HEK293 (cell line): ENCODE results near the gene CELF1.

Experiments
- CTCF ChIA-PET: fragments of 350-600 bp; formaldehyde crosslinking; extraction: SDS; loops from one replicate; lab custom pipeline; 2021; ENCODE audit warnings: antibody characterized with exemption; lab: Yijun Ruan, JAX
- POLR2A ChIA-PET: fragments of 300-600 bp; formaldehyde crosslinking; extraction: SDS; loops from one replicate; lab custom pipeline; 2020; ENCODE audit warnings: antibody characterized with exemption, inconsistent platforms; lab: Yijun Ruan, JAX
- H3K27ac ChIP-seq: fragments of 200-500 bp; sonication (Bioruptor generic); 2 replicates; pipeline ENCODE4 v1.5.1; 2014; ENCODE audit warnings: low read depth, low read length, control low read depth, inconsistent platforms; ENCODE audit errors: extremely low read depth
- H3K36me3 ChIP-seq, 2 experiments: fragments of 200-500 bp in 1 of 2; sonication (Bioruptor generic) in 1 of 2; 1 replicate in 1 of 2; 2 replicates in 1 of 2; pipeline ENCODE4 v1.5.1; 2014 to 2017; ENCODE audit warnings: inconsistent platforms in 2 of 2, low read length in 2 of 2; ENCODE audit not compliant: control insufficient read depth in 2 of 2, insufficient read depth in 1 of 2
- H3K4me1 ChIP-seq: fragments of 200-500 bp; sonication (Bioruptor generic); 2 replicates; pipeline ENCODE4 v1.5.1; 2014; ENCODE audit warnings: mild to moderate bottlenecking, low read length, inconsistent platforms; ENCODE audit not compliant: control insufficient read depth, insufficient read depth
- H3K4me3 ChIP-seq: 2 replicates; pipeline ENCODE4 v1.5.1; 2011; ENCODE audit warnings: low read depth, mild to moderate bottlenecking, control low read depth, low read length, moderate library complexity
- H3K9me3 ChIP-seq: fragments of 200-500 bp; sonication (Bioruptor generic); 2 replicates; pipeline ENCODE4 v1.5.1; 2014; ENCODE audit warnings: low read depth, low read length, inconsistent platforms; ENCODE audit not compliant: control insufficient read depth, insufficient read depth
- GFI1B ChIP-seq: fragments of 450-650 bp; formaldehyde crosslinking; IDR thresholded peaks from 2 replicates; pipeline ENCODE4 v1.5.1; 2016; ENCODE audit warnings: missing biosample characterization, missing genetic modification characterization
- IKZF3 ChIP-seq: fragments of 450-650 bp; IDR thresholded peaks from 2 replicates; pipeline ENCODE4 v1.5.0; 2018; ENCODE audit warnings: missing biosample characterization, mild to moderate bottlenecking, missing genetic modification characterization, moderate library complexity
- KLF10 ChIP-seq: fragments of 450-650 bp; IDR thresholded peaks from 2 replicates; pipeline ENCODE4 v1.5.1; 2018; ENCODE audit warnings: missing biosample characterization, mild to moderate bottlenecking, missing genetic modification characterization
- MYNN ChIP-seq: fragments of 450-650 bp; formaldehyde crosslinking; IDR thresholded peaks from 2 replicates; pipeline ENCODE4 v1.5.1; 2016; ENCODE audit warnings: missing biosample characterization, missing genetic modification characterization, borderline replicate concordance
- PRDM1 ChIP-seq: fragments of 450-650 bp; formaldehyde crosslinking; IDR thresholded peaks from 2 replicates; pipeline ENCODE4; 2016; ENCODE audit warnings: missing biosample characterization, missing genetic modification characterization
- REPIN1 ChIP-seq: fragments of 450-650 bp; formaldehyde crosslinking; IDR thresholded peaks from 2 replicates; pipeline ENCODE4 v1.5.1; 2017; ENCODE audit warnings: missing biosample characterization, missing genetic modification characterization, low read depth
- SCRT2 ChIP-seq: fragments of 450-650 bp; formaldehyde crosslinking; IDR thresholded peaks from 2 replicates; pipeline ENCODE4 v1.5.1; 2016; ENCODE audit warnings: missing biosample characterization, missing genetic modification characterization
- SETDB1 ChIP-seq: IDR thresholded peaks from one replicate; pipeline ENCODE4 v1.6.1; 2017; ENCODE audit warnings: mild to moderate bottlenecking, low read length, moderate library complexity, mixed read lengths; ENCODE audit not compliant: insufficient read length
- SP2 ChIP-seq: fragments of 450-650 bp; formaldehyde crosslinking; IDR thresholded peaks from 2 replicates; pipeline ENCODE4 v1.5.1; 2016; ENCODE audit warnings: missing biosample characterization, missing genetic modification characterization
- ZBTB1 ChIP-seq: fragments of 450-650 bp; formaldehyde crosslinking; IDR thresholded peaks from 2 replicates; pipeline ENCODE4 v1.5.1; 2016; ENCODE audit warnings: missing biosample characterization, missing genetic modification characterization
- ZBTB17 ChIP-seq: fragments of 450-650 bp; formaldehyde crosslinking; IDR thresholded peaks from 2 replicates; pipeline ENCODE4 v1.5.1; 2016; ENCODE audit warnings: missing biosample characterization, missing genetic modification characterization
- ZBTB8A ChIP-seq: fragments of 450-650 bp; formaldehyde crosslinking; IDR thresholded peaks from 2 replicates; pipeline ENCODE4 v1.5.1; 2016; ENCODE audit warnings: missing biosample characterization, missing genetic modification characterization
- ZNF121 ChIP-seq: fragments of 450-650 bp; formaldehyde crosslinking; IDR thresholded peaks from 2 replicates; pipeline ENCODE4 v1.5.1; 2016; ENCODE audit warnings: missing biosample characterization, missing genetic modification characterization
- ZNF311 ChIP-seq: fragments of 450-650 bp; formaldehyde crosslinking; IDR thresholded peaks from 2 replicates; pipeline ENCODE4 v1.5.1; 2017; ENCODE audit warnings: missing biosample characterization, missing genetic modification characterization, borderline replicate concordance
- ZNF335 ChIP-seq: fragments of 450-650 bp; formaldehyde crosslinking; conservative IDR thresholded peaks from 2 replicates; pipeline ENCODE4 v1.5.1; 2016; ENCODE audit warnings: missing biosample characterization, missing genetic modification characterization
- ZNF549 ChIP-seq: fragments of 450-650 bp; IDR thresholded peaks from 2 replicates; pipeline ENCODE4 v1.5.1; 2018; ENCODE audit warnings: missing biosample characterization, missing genetic modification characterization, mild to moderate bottlenecking, inconsistent platforms, moderate library complexity
- ZNF561 ChIP-seq: fragments of 450-650 bp; IDR thresholded peaks from 2 replicates; pipeline ENCODE4 v1.5.1; 2018; ENCODE audit warnings: missing biosample characterization, missing genetic modification characterization, borderline replicate concordance
- ZNF610 ChIP-seq: fragments of 450-650 bp; formaldehyde crosslinking; IDR thresholded peaks from 2 replicates; pipeline ENCODE4 v1.5.1; 2016; ENCODE audit warnings: missing biosample characterization, missing genetic modification characterization, borderline replicate concordance
- ZNF621 ChIP-seq: fragments of 450-650 bp; formaldehyde crosslinking; IDR thresholded peaks from 2 replicates; pipeline ENCODE4 v1.5.1; 2017; ENCODE audit warnings: missing biosample characterization, missing genetic modification characterization
- ZNF660 ChIP-seq: fragments of 450-650 bp; IDR thresholded peaks from 2 replicates; pipeline ENCODE4 v1.5.1; 2018; ENCODE audit warnings: missing biosample characterization, mild to moderate bottlenecking, missing genetic modification characterization
- ZNF707 ChIP-seq: fragments of 450-650 bp; formaldehyde crosslinking; IDR thresholded peaks from 2 replicates; pipeline ENCODE4 v1.5.1; 2016; ENCODE audit warnings: missing biosample characterization, missing genetic modification characterization
- TF ChIP-seq, protein P1 (sequence below): fragments of 450-650 bp; formaldehyde crosslinking; IDR thresholded peaks from 2 replicates; pipeline ENCODE4 v1.5.1; 2016; ENCODE audit warnings: missing biosample characterization, missing genetic modification characterization
- TF ChIP-seq, protein P2 (sequence below): fragments of 450-650 bp; formaldehyde crosslinking; IDR thresholded peaks from 2 replicates; pipeline ENCODE4 v1.5.1; 2016; ENCODE audit warnings: missing biosample characterization, missing genetic modification characterization
- TF ChIP-seq, protein P3 (sequence below): fragments of 450-650 bp; formaldehyde crosslinking; IDR thresholded peaks from 2 replicates; pipeline ENCODE4 v1.5.1; 2016; ENCODE audit warnings: missing biosample characterization, missing genetic modification characterization
- TF ChIP-seq, protein P4 (sequence below): fragments of 450-650 bp; formaldehyde crosslinking; IDR thresholded peaks from 2 replicates; pipeline ENCODE4 v1.5.1; 2016; ENCODE audit warnings: missing biosample characterization, missing genetic modification characterization
- TF ChIP-seq, protein P5 (sequence below): fragments of 450-650 bp; formaldehyde crosslinking; IDR thresholded peaks from 2 replicates; pipeline ENCODE4 v1.5.1; 2016; ENCODE audit warnings: missing biosample characterization, missing genetic modification characterization
- TF ChIP-seq, protein P6 (sequence below): fragments of 450-650 bp; formaldehyde crosslinking; IDR thresholded peaks from 2 replicates; pipeline ENCODE4 v1.5.1; 2017; ENCODE audit warnings: missing biosample characterization, missing genetic modification characterization
- TF ChIP-seq, protein P7 (sequence below): fragments of 450-650 bp; formaldehyde crosslinking; IDR thresholded peaks from 2 replicates; pipeline ENCODE4 v1.5.1; 2016; ENCODE audit warnings: missing biosample characterization, missing genetic modification characterization

Gene CELF1

DNA sequence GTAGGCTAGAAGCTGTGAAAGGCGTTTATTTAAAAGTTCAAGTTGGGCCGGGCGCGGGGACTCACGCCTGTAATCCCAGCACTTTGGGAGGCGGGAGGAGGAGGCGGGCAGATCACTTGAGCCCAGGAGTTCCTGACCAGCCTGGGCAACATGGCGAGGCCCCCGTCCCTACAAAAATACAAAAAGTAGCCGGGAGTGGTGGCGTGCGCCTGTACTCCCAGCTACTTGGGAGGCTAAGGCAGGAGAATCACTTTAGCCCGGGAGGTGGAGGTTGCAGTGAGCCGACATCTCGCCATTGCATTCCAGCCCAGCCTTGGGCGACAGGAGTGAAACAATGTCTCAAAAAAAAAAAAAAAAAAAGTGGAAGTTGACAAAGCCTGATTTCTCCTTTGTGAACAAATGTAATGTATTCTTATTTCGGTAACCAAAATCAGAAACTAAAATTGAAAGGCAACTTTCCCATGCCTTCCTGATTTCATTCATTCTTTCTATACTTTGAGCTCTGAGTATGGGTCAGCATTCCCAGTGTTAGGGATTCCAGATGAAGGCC is 13.3 kb upstream of the CELF1 start:
- Histone ChIP-seq H3K4me1 (no peaks in the 10 kb centered on the region), H3K36me3 (peaks cover 10 to 30% of the 10 kb centered on the region in 2 experiments; a peak in 2 of 3 replicates), H3K9me3 (no peaks in the 10 kb centered on the region), H3K27ac (peak overlapping the region; percentile 93), H3K4me3 (peak overlapping the region; percentile 80)
- ChIA-PET POLR2A (interaction anchor here (0.5 to 5.0 kb wide), 3 partner anchors 12 to 154 kb away, joined by 3 to 31 read pairs (median 4); partner anchors contain the start of genes KBTBD4 and NDUFS3), CTCF (interaction anchor here (0.5 to 4.1 kb wide), 5 partner anchors 10 to 540 kb away, joined by 3 to 16 read pairs (median 3); partner anchors contain the start of gene CELF1)
- TF ChIP-seq SETDB1 (no peak), ZBTB17 (no peak), REPIN1 (no peak), ZNF311 (no peak), ZNF621 (tag by site-specific recombination) (no peak), ZNF660 (tag by site-specific recombination) (no peak), ZNF561 (no peak), ZBTB1 (tag by site-specific recombination) (no peak), PRDM1 (tag by site-specific recombination) (peak; percentile 81), ZNF707 (tag by site-specific recombination) (no peak), SCRT2 (tag by site-specific recombination) (no peak), ZNF549 (no peak), ZNF335 (tag by site-specific recombination) (0 out of 2 replicates have a peak, but pooled peaks have one; percentile 39), ZNF610 (tag by site-specific recombination) (no peak), MYNN (tag by site-specific recombination) (no peak), ZNF121 (tag by site-specific recombination) (no peak), IKZF3 (tag by site-specific recombination) (no peak), SP2 (tag by site-specific recombination) (peak; percentile 70), KLF10 (tag by site-specific recombination) (no peak), ZBTB8A (tag by site-specific recombination) (0 out of 2 replicates have a peak, but pooled peaks have one; percentile 24), GFI1B (tag by site-specific recombination) (no peak)
- TF ChIP-seq, protein P1, sequence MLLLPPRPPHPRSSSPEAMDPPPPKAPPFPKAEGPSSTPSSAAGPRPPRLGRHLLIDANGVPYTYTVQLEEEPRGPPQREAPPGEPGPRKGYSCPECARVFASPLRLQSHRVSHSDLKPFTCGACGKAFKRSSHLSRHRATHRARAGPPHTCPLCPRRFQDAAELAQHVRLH = no peak
- TF ChIP-seq, protein P2, sequence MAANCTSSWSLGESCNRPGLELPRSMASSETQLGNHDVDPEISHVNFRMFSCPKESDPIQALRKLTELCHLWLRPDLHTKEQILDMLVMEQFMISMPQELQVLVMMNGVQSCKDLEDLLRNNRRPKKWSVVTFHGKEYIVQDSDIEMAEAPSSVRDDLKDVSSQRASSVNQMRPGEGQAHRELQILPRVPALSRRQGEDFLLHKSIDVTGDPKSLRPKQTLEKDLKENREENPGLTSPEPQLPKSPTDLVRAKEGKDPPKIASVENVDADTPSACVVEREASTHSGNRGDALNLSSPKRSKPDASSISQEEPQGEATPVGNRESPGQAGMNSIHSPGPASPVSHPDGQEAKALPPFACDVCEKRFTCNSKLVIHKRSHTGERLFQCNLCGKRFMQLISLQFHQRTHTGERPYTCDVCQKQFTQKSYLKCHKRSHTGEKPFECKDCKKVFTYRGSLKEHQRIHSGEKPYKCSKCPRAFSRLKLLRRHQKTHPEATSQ (tag by site-specific recombination) = no peak
- TF ChIP-seq, protein P3, sequence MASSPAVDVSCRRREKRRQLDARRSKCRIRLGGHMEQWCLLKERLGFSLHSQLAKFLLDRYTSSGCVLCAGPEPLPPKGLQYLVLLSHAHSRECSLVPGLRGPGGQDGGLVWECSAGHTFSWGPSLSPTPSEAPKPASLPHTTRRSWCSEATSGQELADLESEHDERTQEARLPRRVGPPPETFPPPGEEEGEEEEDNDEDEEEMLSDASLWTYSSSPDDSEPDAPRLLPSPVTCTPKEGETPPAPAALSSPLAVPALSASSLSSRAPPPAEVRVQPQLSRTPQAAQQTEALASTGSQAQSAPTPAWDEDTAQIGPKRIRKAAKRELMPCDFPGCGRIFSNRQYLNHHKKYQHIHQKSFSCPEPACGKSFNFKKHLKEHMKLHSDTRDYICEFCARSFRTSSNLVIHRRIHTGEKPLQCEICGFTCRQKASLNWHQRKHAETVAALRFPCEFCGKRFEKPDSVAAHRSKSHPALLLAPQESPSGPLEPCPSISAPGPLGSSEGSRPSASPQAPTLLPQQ = no peak
- TF ChIP-seq, protein P4, sequence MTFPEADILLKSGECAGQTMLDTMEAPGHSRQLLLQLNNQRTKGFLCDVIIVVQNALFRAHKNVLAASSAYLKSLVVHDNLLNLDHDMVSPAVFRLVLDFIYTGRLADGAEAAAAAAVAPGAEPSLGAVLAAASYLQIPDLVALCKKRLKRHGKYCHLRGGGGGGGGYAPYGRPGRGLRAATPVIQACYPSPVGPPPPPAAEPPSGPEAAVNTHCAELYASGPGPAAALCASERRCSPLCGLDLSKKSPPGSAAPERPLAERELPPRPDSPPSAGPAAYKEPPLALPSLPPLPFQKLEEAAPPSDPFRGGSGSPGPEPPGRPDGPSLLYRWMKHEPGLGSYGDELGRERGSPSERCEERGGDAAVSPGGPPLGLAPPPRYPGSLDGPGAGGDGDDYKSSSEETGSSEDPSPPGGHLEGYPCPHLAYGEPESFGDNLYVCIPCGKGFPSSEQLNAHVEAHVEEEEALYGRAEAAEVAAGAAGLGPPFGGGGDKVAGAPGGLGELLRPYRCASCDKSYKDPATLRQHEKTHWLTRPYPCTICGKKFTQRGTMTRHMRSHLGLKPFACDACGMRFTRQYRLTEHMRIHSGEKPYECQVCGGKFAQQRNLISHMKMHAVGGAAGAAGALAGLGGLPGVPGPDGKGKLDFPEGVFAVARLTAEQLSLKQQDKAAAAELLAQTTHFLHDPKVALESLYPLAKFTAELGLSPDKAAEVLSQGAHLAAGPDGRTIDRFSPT = no peak
- TF ChIP-seq, protein P5, sequence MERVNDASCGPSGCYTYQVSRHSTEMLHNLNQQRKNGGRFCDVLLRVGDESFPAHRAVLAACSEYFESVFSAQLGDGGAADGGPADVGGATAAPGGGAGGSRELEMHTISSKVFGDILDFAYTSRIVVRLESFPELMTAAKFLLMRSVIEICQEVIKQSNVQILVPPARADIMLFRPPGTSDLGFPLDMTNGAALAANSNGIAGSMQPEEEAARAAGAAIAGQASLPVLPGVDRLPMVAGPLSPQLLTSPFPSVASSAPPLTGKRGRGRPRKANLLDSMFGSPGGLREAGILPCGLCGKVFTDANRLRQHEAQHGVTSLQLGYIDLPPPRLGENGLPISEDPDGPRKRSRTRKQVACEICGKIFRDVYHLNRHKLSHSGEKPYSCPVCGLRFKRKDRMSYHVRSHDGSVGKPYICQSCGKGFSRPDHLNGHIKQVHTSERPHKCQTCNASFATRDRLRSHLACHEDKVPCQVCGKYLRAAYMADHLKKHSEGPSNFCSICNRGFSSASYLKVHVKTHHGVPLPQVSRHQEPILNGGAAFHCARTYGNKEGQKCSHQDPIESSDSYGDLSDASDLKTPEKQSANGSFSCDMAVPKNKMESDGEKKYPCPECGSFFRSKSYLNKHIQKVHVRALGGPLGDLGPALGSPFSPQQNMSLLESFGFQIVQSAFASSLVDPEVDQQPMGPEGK (tag by site-specific recombination) = 0 out of 2 replicates have a peak, but pooled peaks have one; percentile 3
- TF ChIP-seq, protein P6, sequence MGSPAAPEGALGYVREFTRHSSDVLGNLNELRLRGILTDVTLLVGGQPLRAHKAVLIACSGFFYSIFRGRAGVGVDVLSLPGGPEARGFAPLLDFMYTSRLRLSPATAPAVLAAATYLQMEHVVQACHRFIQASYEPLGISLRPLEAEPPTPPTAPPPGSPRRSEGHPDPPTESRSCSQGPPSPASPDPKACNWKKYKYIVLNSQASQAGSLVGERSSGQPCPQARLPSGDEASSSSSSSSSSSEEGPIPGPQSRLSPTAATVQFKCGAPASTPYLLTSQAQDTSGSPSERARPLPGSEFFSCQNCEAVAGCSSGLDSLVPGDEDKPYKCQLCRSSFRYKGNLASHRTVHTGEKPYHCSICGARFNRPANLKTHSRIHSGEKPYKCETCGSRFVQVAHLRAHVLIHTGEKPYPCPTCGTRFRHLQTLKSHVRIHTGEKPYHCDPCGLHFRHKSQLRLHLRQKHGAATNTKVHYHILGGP (tag by site-specific recombination) = no peak
- TF ChIP-seq, protein P7, sequence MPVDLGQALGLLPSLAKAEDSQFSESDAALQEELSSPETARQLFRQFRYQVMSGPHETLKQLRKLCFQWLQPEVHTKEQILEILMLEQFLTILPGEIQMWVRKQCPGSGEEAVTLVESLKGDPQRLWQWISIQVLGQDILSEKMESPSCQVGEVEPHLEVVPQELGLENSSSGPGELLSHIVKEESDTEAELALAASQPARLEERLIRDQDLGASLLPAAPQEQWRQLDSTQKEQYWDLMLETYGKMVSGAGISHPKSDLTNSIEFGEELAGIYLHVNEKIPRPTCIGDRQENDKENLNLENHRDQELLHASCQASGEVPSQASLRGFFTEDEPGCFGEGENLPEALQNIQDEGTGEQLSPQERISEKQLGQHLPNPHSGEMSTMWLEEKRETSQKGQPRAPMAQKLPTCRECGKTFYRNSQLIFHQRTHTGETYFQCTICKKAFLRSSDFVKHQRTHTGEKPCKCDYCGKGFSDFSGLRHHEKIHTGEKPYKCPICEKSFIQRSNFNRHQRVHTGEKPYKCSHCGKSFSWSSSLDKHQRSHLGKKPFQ (tag by site-specific recombination) = no peak
